GM21529 (cell line): ENCODE results near the gene CYP17A1.

Experiments
- ATAC-seq: cut with Tn5 transposase; IDR thresholded peaks from one replicate; pipeline ENCODE4 v1.9.1; 2021; ENCODE audit not compliant: unreplicated experiment

CYP17A1 gene

DNA sequence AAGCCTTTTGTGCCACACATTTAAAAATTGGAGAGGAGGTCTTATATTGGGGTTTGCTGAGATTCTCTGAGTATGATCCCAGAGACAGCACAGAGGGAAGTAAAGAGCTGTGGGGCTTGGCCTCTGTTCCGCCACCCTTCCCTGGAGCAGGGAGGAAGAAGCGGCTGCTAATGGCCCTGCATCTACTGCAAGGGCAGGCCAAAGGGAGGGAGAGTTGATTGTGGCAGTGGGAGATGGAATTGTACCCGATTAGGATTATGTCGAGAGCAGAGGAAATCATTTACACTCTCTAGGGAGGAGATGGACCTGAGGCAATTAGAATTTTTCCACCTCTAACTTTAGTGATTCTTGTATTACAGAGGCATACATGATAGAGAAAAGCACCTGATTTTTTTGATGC is 28.8 kb downstream of the CYP17A1 start:
- ATAC-seq: no peak

DNA sequence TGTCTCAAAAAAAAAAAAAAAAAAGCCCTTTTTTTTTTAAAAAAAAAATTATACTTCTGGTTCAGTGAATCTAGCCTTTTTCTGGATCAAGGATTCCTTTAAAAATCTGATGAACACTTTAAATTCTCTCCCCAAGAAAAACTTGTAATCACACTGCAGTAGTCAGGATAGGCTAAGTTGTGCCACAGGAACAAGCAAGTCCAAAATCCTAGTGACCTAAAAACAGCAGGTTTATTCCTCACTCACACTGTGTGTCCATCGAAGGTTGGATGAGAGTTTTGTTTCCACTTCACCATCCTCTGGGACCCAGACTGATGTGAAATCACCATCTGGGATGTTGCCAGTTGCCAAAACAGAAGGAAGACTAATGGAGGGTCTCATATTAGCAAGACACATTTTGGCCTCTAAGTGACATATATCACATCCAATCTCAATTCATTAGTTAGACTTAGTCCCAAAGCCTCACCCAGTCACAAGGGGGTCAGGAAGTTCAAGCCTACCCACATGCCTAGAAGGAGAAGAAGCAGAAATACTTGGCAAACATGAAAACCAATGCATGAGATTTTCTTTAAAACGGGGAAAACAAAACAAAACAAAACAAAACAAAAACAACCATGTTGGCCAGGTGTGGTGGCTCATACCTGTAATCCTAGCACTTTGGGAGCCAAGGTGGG is 32.7 kb downstream of the CYP17A1 start:
- ATAC-seq: no peak

DNA sequence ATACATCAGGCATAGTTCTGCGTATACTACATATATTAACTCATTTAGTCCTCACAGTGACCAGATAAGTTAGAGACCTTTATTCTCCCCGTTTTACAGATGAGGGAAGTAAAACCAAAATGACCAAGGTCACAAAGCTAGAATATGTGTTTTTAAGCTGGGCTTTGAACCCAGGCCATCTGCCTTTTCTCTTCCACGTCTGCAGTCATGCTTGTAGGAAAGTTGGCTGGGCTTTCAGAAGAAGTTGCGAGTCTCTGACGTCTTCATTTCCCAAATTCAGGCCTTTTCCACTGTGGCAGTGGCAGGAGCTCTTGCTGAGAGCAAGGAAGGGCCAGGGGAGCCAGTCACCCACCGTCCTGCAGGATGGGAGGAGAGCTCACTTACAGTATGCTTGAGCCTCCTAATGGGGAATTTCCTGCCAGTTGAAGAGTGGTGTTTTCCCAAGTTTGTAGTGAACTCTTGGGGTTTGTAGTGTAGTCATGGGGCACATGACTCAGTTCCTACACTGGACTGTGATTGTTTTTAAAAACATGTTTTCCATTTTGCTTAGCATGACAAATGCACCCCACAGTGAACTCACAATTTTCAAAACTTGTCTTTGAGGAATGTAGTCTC is 34.2 kb downstream of the CYP17A1 start:
- no peak for ATAC-seq

DNA sequence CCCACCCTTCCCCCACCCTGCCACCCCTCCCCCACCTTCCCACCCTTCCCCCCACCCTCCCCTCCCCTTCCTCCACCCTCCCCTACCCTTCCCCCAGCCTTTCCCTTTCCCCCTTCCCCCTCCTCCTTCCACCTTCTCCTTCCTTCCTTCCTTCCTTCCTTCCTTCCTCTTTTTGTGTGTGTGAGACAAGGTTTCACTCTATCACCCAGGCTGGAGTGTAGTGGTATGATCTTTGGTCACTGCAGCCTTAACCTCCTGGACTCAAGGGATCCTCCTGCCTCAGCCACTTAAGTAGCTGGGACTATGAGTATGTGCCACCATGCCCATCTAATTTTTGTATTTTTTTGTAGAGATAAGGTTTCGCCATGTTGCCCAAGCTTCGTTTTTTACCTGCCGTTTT is 35.2 kb downstream of the CYP17A1 start:
- ATAC-seq: no peak

DNA sequence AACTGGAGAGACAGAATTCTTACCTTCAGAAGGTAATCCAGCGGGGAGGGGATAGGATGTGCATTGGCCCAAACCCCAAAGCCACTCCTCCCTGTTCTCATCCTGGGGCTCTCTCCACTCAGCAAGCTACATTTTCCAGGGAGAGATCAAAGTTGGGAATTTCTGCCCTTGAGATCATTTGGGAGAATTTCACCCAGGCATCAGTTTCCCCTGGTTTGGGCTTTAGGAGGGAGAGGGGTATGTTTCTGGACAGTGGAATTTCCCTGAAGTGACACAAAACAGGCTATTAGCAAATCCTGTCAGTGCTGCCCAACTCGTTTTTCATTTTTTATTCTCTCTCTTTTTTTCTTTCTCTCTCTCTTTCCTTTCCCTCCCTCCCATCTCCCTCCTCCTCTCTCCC is 35.7 kb downstream of the CYP17A1 start:
- no peak for ATAC-seq

DNA sequence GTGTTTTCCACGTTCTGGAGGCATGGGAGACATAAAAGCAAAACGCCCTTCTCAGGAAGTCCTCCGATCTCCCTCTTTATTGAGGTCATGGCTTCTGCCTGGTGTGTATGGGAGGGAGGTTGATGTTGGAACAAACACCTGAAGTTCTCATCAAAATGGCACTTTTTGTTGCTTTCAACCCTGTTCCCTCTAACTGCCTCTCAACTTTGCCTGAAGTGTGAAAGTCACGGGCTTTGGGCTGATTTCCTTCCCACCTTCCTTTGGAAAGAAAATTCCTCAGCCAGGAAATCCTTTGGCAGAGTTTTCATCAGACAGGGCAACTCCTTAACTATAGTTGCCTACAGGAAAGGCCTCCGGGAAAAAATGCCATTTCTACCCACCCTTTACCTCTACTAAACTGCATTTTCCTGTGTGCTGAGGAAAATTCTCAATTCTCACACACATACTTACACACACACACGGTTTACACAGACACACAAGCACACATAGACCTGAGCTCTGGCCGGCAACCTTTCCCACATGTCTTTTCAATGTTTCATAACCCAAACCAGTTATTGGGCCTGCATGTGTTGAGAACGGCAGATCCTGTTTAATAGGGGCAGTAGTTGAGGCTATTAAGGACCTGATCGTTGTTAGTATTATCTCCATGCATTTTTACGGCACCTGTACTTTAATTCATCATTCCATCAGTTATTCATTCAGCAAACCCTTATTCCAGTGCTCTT is 36.4 kb downstream of the CYP17A1 start:
- ATAC-seq: no peak

DNA sequence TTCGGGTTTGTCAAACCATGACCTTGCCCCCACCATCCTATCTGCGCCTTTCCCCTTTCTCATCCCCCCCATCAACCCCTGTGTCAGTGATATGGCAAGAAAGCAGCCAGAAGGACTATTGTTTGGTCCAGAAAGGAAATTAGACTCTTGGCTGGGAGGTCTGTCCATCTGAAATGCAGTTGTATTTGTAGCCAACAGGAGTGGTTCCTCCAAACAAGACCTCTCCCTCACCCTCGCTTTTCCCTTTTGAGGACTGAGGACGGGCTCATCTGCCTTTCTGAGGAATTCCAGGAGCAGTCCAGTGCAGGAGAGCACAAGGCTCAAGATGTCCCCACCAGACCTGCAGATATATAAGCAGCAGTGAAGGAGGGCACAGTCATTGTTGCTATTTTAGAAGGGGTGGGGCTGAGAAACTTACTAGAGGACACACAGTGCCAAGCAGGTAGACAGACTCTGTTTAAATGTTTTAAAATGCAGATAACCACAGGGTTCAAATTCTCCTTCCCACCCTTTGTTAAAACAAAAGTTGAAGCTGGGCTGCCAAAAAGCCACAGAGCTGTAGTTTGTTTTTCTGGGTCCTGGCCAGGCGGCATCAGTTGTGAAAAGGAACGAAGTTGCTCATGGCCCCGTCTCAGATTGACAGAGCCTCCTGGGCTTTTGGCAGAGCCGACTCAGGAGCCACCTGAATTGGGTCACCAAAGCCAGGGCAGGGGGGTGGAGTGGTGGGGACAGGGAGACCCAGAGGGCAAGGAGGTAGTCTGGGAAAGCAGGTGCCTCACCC is 37.3 kb downstream of the CYP17A1 start:
- ATAC-seq: no peak

DNA sequence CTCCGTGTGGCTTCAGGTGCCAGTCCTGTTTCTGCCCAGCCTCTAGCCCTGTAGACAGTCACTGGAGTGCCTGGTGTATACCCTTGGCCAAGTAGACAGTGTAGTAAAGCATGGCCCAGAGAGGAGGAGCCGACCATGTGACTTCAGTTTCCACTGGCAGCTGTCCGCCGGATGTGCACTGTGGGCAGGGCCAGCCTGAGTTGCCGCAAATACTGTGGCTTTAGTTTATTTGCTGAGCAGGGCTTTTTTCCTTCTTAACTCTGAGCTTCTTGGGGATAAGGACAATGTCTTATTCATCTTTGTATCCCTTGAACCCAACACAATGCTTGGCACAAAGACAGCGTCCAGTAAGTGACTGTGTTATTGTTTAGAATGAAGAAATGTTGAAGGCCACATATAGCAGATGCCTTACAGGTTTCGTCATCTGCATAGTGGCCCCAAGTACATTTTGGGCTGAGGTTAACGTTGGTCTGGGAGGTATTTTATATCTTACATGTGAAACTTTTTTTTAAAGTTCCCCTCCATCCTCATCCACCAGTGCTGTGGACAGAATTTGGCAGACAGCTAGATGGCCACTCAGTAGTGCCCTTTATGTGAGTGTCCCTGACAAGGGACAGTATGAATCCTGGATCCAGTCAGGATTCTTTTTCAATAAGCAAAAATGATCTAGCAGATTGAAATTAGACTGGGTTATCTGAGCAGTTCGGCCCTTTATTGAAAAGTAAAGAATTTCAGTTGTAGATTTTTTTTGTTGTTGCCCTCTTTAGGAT is 40.6 kb downstream of the CYP17A1 start:
- peak; percentile 98 for ATAC-seq

DNA sequence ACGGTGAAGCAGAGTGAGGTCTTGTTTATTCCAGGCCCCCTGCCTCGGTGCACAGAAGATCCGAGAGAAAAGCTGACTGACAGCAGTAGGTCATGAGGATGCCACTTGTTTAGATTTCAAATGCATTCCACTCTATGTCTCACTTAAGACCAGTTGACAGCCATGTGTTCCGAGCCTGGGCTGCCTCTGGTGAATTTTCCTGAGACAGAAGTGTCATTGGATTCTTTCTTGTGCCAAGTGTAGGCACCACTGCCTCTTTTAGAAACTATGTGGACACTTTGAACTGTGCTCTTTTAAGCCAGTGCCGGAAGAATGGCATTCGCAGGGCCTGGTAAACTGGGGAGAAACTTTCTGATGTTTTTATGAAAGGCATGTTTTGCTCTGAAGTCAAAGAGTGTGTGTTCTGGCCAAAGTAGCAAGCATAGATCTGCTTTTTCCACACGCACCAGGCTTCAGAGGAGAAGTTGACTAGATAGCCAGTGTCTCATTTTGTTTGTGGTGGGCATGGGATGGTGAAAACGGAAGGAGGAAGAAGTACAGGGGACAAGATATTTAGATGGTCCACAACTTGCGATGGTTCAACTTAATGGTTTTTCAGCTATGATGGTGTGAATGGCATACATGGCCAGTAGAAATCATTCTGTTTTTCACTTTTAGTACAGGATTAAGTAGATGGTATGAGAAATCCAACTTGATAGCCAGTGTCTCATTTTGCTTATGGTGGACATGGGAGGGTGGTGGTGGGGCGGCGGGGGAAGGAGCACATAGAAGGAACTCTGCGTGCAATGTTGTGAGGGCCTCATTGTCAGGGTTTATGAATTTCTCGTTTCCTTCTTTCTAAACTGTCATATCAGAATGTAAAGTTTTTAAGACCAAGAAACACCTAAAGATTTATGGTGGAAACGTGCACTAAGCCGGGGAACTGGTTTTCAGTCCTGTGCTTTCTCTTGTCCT is 41.5 kb downstream of the CYP17A1 start:
- peak; percentile 33 for ATAC-seq

DNA sequence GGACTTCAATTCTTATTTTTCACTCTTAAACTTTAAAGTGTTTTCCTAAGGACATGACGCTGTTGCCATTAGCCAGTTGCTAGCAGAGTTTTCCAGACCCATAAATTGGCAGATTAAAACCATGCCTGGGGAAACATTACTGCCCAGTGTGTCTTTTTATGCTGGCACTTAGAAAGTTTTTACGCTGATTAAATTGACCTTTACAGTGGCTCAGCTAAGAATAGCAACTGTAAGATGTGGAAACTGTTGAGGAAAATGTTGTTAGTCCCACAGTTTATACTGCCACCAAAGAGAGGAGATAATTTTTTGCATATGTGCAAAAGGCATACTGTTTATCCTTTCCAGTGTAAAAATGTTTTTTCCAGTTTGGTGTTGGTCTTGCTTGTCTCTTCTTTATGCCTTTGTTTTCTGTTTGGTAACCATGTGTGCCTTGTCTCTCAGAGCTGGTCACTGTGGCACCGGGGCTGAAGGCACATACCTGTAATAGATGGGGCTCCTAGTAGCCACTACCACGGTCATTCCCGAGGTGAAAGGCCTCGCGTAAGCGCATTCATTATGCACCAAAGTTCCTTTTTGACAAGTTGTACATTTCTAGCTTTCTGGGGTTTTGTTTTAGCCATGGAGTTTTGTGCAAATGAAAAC is 45.3 kb downstream of the CYP17A1 start:
- ATAC-seq: no peak

DNA sequence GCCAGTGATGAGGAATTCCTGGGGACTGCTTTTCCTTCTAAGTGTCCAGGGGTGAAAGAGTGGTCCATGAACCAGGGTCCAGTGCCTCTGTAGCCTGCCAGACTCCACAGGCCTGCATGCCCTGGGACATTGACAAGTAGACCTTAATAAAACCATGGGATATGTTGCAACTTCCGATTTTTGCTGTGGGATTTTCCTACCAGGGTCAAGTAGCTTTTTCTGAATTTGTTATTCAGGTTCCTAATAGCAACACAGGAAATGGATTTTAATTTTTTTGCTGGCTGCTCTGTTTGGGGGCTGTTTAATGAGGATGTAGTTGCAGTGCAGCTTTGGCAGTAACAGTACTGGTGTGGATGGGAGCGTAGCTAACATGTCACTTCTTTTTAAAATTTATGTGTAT is 51.4 kb downstream of the CYP17A1 start:
- ATAC-seq: no peak

DNA sequence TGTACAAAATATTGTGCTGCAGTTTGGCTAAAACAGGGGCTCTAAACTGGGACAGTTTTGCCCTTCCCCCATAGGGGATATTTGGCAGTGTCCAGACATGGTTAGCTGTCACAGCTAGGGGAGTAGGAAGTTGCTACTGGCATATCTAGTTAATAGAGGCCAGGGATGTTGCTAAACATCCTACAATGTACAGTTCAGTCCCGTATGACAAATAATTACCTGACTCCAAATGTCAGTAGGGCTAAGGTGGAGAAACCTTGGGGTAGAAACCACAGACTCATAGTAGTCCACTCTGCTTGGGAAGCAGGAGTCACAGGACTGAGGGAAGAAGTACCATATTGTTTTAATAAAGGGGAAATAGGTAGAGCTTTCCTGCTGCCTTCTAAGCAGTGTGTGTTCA is 53.6 kb downstream of the CYP17A1 start:
- ATAC-seq: no peak

DNA sequence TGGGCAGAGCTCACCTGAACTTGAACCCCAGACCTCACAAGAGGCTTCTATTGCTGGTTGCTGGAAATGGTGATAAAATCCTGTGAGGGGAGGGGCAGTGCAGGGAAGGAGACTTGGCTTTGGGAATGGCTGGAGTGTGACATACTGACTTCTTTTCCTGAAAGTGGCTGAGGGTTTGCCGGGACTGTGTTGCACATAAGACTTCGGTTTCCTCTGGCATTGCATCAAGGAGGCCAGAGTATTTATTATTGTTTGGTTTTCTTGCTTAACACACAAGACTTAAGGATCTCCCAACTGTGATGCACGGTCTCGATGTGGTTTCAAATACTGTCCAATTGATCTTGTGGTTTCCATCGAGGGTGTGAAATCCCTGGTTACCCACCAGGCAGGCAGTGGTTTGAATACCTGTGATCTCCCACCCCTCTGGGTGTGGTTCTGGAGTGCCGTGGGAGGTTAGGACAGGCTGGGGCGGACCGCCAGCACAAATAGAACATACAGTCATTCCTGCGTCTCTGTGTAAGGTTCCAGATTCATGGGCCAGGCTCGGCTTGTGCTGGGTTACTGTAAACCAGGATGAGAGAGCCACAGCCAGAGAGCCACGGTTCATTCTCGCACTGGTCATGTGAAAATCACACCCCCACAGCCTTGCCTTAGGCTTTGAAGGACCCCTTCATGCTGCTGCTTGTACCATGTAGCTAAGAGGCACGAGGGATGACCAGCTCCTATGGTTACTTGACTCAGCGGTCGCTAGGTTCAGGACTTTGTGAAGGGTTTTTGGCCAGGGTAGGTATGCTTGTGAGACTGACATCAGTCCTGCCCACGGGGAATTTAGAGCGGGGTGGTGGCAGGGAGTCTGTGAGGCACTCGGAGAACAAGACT is 54.3 kb downstream of the CYP17A1 start:
- no peak for ATAC-seq

DNA sequence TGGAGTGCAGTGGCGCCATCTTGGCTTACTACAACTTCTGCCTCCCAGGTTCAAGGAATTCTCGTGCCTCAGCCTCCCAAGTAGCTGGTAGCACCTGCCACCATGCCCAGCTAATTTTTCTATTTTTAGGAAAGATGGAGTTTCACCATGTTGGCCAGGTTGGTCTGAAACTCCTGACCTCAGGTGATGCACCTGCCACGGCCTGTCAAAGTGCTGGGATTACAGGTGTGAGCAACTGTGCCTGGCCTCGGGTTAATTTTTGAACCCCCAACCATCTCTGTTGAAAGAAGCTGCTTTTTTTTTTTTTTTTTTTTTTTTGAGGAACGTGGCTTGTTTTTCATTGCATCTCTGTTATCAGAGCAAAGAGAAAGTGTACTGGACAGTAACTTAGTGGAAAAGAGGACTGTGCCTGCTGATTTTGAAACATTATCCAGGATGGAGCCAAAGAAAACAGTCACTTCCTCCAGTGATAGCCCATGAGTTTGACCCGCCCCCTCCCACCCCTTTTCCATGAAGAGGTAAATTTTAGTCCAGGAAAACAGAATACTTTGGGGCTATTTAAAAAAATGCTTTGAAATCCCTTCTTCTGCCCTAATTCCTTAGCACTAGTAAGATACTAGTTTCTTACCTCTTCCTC is 55.2 kb downstream of the CYP17A1 start:
- ATAC-seq: no peak

DNA sequence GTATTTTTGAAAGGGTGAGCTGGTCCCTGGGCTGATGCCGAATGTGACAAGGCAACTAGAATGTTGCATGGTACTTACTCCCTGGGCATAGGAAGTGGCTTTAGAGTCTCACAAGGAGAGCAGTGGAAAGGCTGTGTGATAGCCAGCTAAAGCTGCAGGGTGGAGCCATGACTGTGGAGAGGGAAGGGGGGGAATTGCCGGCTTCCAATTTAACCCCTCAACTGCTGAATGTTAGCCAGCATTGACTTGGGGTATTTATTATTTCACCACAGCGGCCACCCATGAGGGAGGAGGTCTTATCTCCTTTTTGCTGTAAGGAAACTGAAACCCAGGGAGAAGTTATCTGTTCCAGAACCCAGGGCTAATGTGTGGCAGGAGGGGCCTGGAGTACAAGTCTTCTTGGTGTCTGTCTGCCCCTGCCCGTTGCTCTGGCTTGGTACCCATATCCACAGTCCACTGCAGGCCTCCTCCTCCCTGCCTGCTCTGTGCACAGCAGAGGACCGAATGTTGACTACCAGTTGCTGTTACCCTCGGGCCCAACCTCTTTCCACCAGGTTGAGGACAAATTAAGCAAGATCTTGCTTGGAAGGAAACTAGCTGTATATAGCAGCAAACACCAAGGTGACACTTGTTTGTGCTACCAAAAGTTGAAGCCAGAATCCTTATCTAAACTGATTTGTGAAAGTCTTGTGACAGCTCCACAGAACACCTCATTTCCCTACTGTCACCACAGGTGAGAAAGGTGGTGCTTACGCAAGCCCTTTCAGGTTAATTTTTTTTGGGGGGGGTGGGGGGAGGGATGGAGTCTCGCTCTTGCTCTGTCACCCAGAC is 55.9 kb downstream of the CYP17A1 start:
- no peak for ATAC-seq
